ENCODE data around the gene REXO1. TPM values are rescaled to one million over a fixed set of nuclear protein-coding genes. Genes with fewer than 3 reads are reported as not detected.

REXO1 gene
- total and polyA plus RNA-seq, 5 experiments from 2014 or later, result 2.7 to 86.2 (median 6.8) TPM

DNA sequence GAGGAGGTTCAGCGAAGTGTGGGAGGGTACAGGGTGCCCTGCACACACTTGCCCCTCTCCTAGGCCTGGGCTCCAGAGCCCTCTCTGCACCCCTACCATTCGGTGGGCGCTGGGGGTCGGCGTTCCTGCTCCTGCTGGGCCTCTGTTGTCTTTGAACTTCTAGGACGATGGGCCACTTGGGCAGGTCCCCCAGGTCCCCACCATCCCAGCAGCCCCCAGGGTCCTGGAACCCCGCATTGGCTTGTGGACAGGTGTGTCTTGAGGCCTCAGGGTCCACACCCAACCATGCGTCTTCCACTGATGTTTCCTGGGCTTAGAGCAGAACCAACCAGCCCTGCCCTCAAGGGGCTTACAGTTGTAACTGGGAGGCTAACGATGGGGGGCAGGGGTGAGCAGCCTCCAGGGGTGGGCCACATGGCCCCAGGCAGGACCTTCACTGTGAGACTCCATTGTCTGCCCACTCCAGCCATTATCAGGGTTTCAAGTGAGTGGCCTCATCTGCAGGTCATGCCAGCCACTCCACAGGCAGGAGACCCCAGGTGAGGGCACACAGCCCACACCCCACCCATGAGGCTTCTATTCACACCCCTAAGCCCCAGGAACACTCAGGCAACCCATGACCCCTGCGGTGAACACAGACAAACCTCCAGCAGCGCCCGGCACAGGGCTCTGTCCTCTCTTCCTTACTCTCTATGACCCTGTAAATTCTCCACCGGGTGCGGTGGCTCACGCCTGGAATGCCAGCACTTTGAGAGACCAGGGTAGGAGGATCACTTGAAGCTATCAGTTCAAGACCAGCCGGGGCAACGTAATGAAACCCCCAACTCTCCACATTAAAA is 17.1 kb upstream of the REXO1 start:
- Mint-ChIP-seq H3K27ac (peak overlapping the region; percentile 59 to 87 (median 74)), H3K4me3 (peak overlapping the region; percentile 39 to 86 (median 62))

DNA sequence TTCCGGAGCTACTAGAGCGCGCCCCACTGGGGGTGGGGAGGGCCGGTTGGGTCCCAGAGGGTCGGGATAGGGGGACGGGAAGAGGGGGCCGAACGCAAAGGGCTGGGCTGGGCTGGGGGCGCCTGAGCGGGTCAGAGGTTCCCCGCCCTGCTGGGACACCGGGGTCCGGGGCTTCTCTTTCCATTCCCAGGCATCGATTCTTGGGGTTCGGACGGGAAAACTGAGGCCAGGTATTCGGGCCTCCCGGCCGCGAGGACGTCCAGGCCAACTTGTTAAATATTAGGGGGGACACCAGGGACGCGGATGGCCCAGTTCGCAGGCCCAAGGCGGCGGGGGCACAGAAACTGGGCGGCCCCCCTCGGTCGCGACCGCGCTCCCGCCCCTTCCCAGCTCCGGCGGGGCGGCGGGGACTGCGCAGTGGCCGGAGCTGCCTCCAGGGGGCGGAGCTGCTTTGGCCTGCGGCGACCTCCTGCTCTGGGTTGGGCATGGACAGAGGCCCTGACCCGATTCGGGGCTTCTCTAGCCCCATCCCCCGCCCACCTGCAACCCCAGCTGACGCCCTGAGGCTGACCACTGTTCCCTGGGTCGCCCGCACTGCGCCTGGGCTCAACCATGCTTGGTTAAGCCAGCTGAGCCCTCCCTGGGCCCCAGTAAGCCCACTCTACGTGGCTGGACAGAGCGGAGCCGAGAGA is 16.3 kb upstream of the REXO1 start:
- no peaks in the 10 kb centered on the region for H3K27me3 Mint-ChIP-seq
- peak overlapping the region; percentile 75 to 88 (median 78) for H3K4me3 Mint-ChIP-seq
- peak overlapping the region; percentile 16 to 92 (median 85) for H3K27ac Mint-ChIP-seq
- DNase-seq, result peak in 5 of 10 donors; percentile 30 to 69 (median 50)
- peaks cover 15 to 45% (median 41%) of the 10 kb centered on the region in 4 donors for H3K4me1 Mint-ChIP-seq
- peaks cover 0 to 5% (median 2%) of the 10 kb centered on the region in 3 donors for H3K36me3 Mint-ChIP-seq
- H3K9me3 Mint-ChIP-seq, result peaks cover 0 to 2% (median 0%) of the 10 kb centered on the region in 9 donors
- peak in 1 of 2 donors; percentile 7 for ATAC-seq
- POLR2A ChIA-PET, result interaction anchor here (0.6 to 1.9 kb wide), 16 partner anchors 8 to 395 kb away, joined by 3 to 30 read pairs (median 5); partner anchors contain the start of gene ABHD17A

More for the DNA sequence above, 17.1 kb upstream of the REXO1 start:
- peaks cover 15 to 44% (median 38%) of the 10 kb centered on the region in 4 donors for H3K4me1 Mint-ChIP-seq
- DNase-seq, result no peak
- peaks cover 0 to 9% (median 2%) of the 10 kb centered on the region in 3 donors for H3K36me3 Mint-ChIP-seq
- H3K9me3 Mint-ChIP-seq, result peaks cover 0 to 2% (median 0%) of the 10 kb centered on the region in 9 donors
- H3K27me3 Mint-ChIP-seq, result no peaks in the 10 kb centered on the region
- POLR2A ChIA-PET, result interaction anchor here (0.6 to 1.9 kb wide), 14 partner anchors 9 to 215 kb away, joined by 3 to 30 read pairs (median 6); partner anchors contain the start of gene ABHD17A
- no peak for ATAC-seq

DNA sequence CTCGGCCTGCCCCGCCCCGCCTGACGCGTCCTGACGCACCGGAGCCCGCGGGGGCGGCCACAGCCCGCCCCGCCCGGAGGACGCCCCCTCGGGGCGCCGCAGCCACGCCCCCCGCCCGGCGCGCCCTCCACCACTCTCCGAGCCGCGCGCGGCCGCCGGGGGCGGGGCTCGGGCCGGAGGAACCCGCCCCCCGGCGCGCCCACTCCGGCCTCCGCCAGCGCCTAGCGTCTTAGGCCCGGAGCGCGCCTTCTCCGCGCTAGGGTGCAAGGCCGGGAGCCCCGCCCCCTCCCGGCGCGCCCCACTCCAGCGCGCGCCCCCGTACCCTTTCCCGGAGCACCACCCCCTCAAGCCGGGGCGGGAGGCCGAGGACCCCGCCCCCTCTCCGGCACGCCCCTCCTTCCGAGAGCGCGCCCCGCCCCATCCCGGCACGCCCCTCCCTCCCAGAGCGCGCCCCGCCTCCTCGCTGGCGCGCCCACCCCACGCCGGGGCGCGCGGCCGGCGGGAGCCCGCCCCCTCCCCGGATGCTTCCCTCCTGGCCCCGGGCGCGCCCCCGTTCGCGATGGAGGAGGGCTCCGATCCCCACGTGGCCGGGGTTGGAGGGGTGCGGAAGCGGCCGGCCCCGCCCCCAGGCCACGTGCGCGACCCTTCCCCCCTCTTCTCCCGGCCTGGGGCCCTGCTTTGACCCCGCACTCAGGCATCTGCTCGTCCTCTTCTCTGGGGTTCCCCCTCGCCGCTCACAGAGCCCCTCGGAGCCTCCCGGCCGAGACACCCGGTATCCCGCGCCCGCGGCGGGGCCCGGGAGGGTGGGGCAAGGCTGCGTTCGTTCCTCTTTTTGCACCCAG is 15.6 kb upstream of the REXO1 start:
- H3K36me3 Mint-ChIP-seq, result peaks cover 0 to 3% (median 1%) of the 10 kb centered on the region in 3 donors
- DNase-seq (peak; percentile 88 to 98 (median 94)), ATAC-seq (peak; percentile 59 to 71)
- peak overlapping the region; percentile 75 to 88 (median 78) for H3K4me3 Mint-ChIP-seq
- POLR2A ChIA-PET, result interaction anchor here (0.6 to 1.9 kb wide), 14 partner anchors 8 to 396 kb away, joined by 3 to 30 read pairs (median 5); partner anchors contain the start of gene ABHD17A
- H3K9me3 Mint-ChIP-seq, result peaks cover 0 to 2% (median 0%) of the 10 kb centered on the region in 9 donors
- H3K27ac Mint-ChIP-seq, result peak overlapping the region; percentile 16 to 92 (median 85)
- peaks cover 20 to 45% (median 44%) of the 10 kb centered on the region in 4 donors for H3K4me1 Mint-ChIP-seq
- H3K27me3 Mint-ChIP-seq, result no peaks in the 10 kb centered on the region

- peaks cover 21 to 48% (median 47%) of the 10 kb centered on the region in 4 donors for H3K4me1 Mint-ChIP-seq
- H3K4me3 Mint-ChIP-seq, result peak within 1 kb of the TSS; percentile 91 to 99 (median 94)
- peaks cover 0 to 2% (median 0%) of the 10 kb centered on the region in 9 donors for H3K9me3 Mint-ChIP-seq
- POLR2A ChIA-PET, result interaction anchor here (1.9 kb wide), 1 partner anchor 34 kb away, joined by 16 read pairs; no protein-coding TSS in a partner anchor
- no peaks in the 10 kb centered on the region for H3K27me3 Mint-ChIP-seq
- DNase-seq (no peak), ATAC-seq (peak; percentile 1 to 4)
- H3K36me3 Mint-ChIP-seq, result peaks cover 0 to 3% (median 0%) of the 10 kb centered on the region in 3 donors
- peak within 1 kb of the TSS; percentile 84 to 99 (median 97) for H3K27ac Mint-ChIP-seq
These were observed 15.0 kb upstream of the REXO1 start, which contains the start of gene KLF16 for GRCh38 chr19:1863328-1863637. TSS of gene KLF16 (minus strand) at chr19:1863579. CDS start at chr19:1863497, 82 bp downstream.

- ATAC-seq (peak; percentile 1 to 8), DNase-seq (peak; percentile 48 to 84 (median 68))
- H3K27me3 Mint-ChIP-seq, result no peaks in the 10 kb centered on the region
- peak overlapping the region; percentile 84 to 99 (median 97) for H3K27ac Mint-ChIP-seq
- H3K36me3 Mint-ChIP-seq, result no peaks in the 10 kb centered on the region
- H3K4me3 Mint-ChIP-seq, result peak overlapping the region; percentile 91 to 99 (median 94)
- POLR2A ChIA-PET, result interaction anchor here (1.5 to 1.6 kb wide), 2 partner anchors 12 to 79 kb away, joined by 3 read pairs; partner anchors contain the start of gene CSNK1G2
- peaks cover 20 to 50% (median 48%) of the 10 kb centered on the region in 4 donors for H3K4me1 Mint-ChIP-seq
- H3K9me3 Mint-ChIP-seq, result peaks cover 0 to 2% (median 0%) of the 10 kb centered on the region in 9 donors
These were observed 14.4 kb upstream of the REXO1 start for GRCh38 chr19:1862424-1863327.

- H3K9me3 Mint-ChIP-seq, result peaks cover 0 to 2% (median 0%) of the 10 kb centered on the region in 9 donors
- H3K36me3 Mint-ChIP-seq, result no peaks in the 10 kb centered on the region
- peaks cover 20 to 49% (median 47%) of the 10 kb centered on the region in 4 donors for H3K4me1 Mint-ChIP-seq
- peak overlapping the region; percentile 84 to 99 (median 97) for H3K27ac Mint-ChIP-seq
- DNase-seq (peak in 3 of 10 donors; percentile 11 to 63 (median 44)), ATAC-seq (peak in 1 of 2 donors; percentile 1)
- H3K27me3 Mint-ChIP-seq, result no peaks in the 10 kb centered on the region
- H3K4me3 Mint-ChIP-seq, result peak overlapping the region; percentile 91 to 99 (median 94)
- POLR2A ChIA-PET, result interaction anchor here (1.4 to 1.6 kb wide), 4 partner anchors 10 to 79 kb away, joined by 3 to 6 read pairs (median 3); partner anchors contain the start of gene CSNK1G2
These were observed 13.8 kb upstream of the REXO1 start for GRCh38 chr19:1862068-1862423.

DNA sequence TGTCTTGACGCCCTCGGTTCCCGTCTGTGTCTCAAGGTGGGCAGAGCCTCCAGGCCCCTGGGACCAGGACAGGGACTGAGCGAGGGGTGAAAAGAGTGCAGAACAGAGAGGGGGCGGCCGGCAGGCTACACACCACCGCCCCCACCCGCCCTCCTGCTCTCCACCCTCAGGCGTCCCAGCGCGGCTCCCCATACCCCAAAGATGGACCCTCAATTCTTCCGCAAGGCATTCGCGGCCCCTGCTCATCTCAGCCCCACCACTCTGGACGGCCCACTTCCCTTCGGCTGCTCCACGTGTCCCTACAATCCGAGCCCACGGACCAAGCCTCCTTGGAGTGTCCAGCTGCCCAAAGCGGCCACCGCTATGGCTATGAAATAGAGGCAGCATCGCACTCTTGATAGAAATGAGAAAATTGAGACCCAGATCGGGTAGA is 13.3 kb upstream of the REXO1 start:
- H3K27ac Mint-ChIP-seq, result peak overlapping the region; percentile 84 to 99 (median 97)
- no peaks in the 10 kb centered on the region for H3K36me3 Mint-ChIP-seq
- ATAC-seq, result no peak
- DNase-seq, result peak in 1 of 10 donors; percentile 7
- peaks cover 0 to 2% (median 0%) of the 10 kb centered on the region in 9 donors for H3K9me3 Mint-ChIP-seq
- POLR2A ChIA-PET, result interaction anchor here (1.4 to 1.6 kb wide), 4 partner anchors 10 to 80 kb away, joined by 3 to 6 read pairs (median 3); partner anchors contain the start of gene CSNK1G2
- peak overlapping the region; percentile 91 to 99 (median 94) for H3K4me3 Mint-ChIP-seq
- peaks cover 20 to 47% (median 47%) of the 10 kb centered on the region in 4 donors for H3K4me1 Mint-ChIP-seq
- H3K27me3 Mint-ChIP-seq, result no peaks in the 10 kb centered on the region

DNA sequence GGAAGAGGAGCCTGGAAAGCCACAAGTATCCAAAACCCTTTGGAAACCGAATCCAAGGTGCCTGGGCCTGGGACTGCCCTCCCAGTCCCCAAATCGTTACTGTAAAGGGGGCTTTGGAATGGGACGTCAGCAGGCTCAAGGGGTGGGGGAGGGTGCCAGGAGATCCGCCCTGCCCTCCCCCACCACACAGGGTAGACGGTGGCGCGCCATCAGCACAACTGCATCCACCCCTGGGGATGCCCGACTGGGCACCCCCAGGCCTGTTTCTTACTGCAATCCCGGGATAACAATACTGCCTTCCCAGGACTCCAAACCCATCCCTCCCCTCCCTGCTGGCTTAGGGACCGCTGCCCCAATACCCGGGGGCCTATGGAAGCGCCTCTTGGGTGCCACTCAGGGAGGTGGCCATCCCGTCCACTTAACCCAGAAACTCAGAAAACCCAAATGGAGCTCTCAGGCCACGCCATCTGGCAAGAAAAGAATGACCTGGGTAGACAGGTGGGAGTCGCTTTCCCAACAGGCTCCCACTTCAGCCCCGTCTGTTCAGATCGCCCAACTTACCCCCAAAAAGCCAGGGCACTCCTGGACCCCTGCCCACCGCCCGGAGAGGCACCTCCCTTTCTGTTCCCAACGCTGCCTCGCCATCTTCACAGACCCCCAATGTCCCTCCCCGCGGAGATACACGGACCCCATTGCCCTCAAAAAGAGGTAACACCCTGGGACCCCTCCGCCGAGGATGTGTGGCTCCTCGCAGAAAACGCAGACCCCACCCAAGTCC is 12.7 kb upstream of the REXO1 start:
- H3K4me1 Mint-ChIP-seq, result peaks cover 21 to 53% (median 52%) of the 10 kb centered on the region in 4 donors
- ATAC-seq (no peak), DNase-seq (peak in 1 of 10 donors; percentile 63)
- H3K9me3 Mint-ChIP-seq, result peaks cover 0 to 2% (median 0%) of the 10 kb centered on the region in 9 donors
- H3K4me3 Mint-ChIP-seq, result peak overlapping the region; percentile 91 to 99 (median 94)
- H3K27ac Mint-ChIP-seq, result peak overlapping the region in 9 of 10 donors; percentile 84 to 99 (median 97)
- no peaks in the 10 kb centered on the region for H3K27me3 Mint-ChIP-seq
- POLR2A ChIA-PET, result interaction anchor here (0.9 to 1.6 kb wide), 5 partner anchors 9 to 80 kb away, joined by 3 to 6 read pairs (median 3); partner anchors contain the start of gene CSNK1G2
- H3K36me3 Mint-ChIP-seq, result no peaks in the 10 kb centered on the region

GRCh38 chr19:1860042-1860775 is 11.9 kb upstream of the REXO1 start:
- POLR2A ChIA-PET, result interaction anchor here (0.6 to 1.5 kb wide), 5 partner anchors 8 to 49 kb away, joined by 3 to 7 read pairs (median 4); no protein-coding TSS in a partner anchor
- H3K4me1 Mint-ChIP-seq, result peaks cover 21 to 59% (median 53%) of the 10 kb centered on the region in 4 donors

More at GRCh38 chr19:1860042-1860775, 11.9 kb upstream of the REXO1 start:
- no peaks in the 10 kb centered on the region for H3K36me3 Mint-ChIP-seq
- no peaks in the 10 kb centered on the region for H3K27me3 Mint-ChIP-seq
- peak overlapping the region in 8 of 10 donors; percentile 63 to 99 (median 96) for H3K27ac Mint-ChIP-seq
- H3K4me3 Mint-ChIP-seq, result peak overlapping the region in 9 of 10 donors; percentile 7 to 99 (median 79)
- DNase-seq (peak in 9 of 10 donors; percentile 50 to 88 (median 73)), ATAC-seq (no peak)
- peaks cover 0 to 2% (median 0%) of the 10 kb centered on the region in 9 donors for H3K9me3 Mint-ChIP-seq

All from naive thymus-derived CD8-positive, alpha-beta T cell (primary cell).